Tongue (tissue), 2 donors: ENCODE results near the gene CRYGN. TPM values are rescaled to one million over a fixed set of nuclear protein-coding genes. Genes with fewer than 3 reads are reported as not detected.

Experiments used
- DNase-seq: peaks from one replicate; pipeline ENCODE4 v3.0.0-alpha.2; 2015
- total RNA-seq: library from RNA; depleted of rRNA; stranded (reverse); fragments of >200 nt; gene quantifications from one replicate; pipeline ENCODE4 v1.2.3, GENCODE V29; 2014

CRYGN gene
- total RNA-seq, 1 donor from 2014 or later = not detected

DNA sequence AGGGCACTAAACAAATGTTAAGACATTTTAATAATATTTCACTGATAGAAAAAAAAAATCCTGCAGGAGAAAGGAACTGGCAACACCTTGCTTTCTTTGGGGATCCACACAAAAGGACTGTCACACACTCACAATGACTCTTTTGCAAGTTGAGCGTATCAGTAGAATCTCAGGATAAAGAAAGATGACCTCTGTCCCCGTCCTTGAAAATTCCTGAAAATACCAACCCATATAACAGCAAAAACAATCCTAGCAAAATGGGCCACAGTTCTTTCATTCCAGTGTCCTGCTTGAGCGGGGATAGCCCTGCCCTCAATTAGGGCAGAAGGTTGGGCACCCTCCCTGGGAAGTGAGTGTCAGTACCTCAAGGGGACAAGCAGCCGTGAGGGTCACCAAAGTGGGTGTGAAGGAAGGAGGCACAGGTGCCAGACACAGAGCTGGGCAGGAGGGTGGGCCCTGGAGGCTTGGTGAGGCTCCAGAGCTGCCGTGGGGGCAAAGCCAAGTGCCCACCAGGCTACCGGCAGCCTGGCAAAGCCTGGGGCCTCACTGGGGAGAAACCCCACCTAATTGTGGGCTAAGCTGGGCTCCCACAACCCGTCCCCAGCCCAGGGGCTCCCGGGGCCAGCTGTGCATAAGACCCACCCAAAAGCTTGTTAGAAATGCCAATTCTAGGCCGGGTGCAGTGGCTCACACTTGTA lies 32.9 kb downstream of the CRYGN start:
- DNase-seq = no peak

DNA sequence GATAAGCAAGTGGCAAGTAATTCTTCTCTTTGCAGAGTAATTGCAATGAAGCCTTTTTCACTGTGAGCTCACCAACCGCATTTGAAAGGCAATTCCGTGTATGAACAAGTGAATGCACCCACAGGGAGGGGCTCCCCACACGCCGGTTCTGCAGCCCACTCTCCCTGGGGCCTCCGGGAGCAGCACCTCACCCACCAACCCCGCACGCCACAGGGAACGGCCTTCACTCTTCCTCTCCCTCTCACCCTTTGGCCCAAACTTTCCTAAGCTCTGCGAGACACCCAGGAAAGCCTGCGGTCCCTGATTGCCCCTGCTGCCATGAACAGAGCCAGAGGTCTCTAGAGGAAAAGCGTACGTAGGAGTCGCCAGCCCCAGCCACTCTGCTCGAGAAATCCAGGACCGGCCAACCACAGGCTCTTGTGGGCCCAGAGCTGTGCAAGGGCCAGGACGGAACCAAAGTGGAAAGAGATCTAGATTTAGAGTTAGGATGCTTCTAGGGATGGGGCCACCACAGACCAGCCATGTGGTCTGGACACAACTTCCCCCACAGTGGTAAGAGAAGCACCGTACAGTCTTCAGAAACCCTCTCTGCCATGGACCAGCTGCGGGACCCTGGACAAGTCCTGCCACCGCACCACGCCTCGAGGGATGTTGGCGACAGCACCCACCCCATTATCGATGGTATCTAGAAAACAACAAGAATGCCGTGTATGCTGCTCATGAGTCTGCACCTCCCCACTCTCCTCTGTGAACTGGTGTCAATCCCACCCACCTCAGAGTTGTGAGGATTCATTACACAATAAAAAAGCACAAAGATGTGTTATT lies 33.7 kb downstream of the CRYGN start:
- no peak for DNase-seq

DNA sequence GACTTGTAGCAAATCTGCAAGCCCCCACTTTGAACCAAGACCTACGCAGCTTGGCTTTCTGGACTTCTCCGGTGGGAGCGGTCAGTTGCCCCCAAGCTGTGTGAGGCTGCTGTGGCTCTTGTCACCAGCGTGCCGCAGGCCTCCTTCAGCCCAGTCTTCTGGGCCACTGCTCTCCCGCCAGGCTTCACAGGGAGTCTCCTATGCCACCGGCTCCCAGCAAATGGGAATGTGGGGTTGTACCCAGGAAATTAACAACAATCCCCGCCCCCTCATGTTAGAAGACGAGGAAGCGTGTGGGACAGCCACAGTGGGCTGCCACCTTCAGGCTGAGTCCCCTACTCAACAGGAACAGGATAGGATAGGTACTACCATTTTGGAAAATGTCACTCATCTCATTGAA lies 34.4 kb downstream of the CRYGN start:
- no peak for DNase-seq

DNA sequence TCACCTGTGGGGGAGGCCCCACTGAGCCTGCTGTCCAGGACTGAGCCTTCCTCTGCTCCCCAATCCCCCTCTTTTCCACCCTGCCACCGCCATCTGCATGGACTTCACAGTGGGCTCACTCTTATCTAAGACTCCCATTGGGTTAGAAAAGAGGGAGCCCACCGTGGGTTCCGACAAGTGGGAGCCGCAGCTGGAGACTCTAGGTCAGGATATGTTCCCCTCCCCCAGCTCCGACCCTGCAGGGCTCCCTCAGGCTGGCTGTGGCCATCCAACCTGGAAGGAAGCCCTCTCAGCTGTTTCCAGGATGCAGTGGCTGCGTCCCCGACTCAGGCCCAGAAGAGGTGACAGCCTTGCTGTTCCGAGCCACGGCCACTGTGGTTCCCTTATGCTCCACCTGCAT lies 34.9 kb downstream of the CRYGN start:
- no peak for DNase-seq

DNA sequence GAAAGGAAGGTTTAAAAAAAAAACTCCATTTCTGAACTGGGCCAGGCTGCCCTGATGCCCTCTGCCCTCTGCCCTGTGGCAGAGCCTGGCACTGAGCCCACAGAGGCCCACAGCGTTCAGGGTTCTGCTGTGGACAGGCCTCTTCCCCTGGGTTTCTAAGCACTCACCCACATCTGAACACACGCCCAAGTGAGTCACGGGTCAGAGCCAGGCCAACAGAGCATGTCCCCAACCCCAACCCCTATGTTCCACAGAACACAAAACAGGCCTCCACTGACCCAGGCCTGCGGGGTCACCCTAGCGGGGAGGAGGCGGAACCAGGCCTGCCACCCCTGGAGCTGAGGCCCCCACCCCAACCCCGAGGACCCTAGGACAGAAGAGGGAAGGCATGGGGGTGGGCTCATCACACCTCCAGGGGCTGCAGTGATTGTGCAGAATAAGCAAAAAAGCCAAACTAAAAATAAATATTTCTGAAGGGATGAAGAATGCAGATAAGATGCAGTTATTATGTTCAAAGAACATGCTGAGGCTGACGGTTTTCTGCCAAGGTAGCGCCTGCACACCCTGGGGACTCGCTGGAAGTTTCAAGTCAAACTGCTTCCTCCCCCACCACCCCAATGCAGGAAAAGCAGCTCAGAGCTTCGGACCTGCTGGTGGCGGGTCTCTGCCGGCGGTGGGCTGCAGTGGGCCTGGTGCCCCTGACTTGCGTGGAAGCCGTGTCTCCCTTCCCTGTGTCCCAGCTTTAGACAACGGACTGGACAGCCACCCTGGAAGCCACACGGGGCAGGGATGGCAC lies 35.5 kb downstream of the CRYGN start:
- DNase-seq = no peak

DNA sequence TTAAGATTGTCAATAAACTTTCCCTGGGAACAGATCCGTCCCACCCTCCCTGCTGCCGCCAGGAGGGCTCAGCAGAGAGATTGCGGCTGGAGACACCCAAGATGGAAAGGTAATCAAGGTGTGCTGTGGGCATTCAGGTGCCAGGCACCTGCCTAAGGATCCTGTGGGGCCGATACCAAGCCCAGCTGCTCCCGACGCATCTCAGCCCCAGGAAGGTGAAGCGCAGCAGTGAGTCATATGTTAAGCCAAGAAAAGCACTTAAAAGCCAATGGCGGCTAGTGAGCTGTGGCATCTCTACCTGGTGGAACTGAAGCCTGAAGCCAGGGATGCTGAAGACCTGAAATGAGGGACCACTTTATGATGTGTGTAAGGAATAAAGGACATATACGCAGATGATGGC lies 36.2 kb downstream of the CRYGN start:
- no peak for DNase-seq

DNA sequence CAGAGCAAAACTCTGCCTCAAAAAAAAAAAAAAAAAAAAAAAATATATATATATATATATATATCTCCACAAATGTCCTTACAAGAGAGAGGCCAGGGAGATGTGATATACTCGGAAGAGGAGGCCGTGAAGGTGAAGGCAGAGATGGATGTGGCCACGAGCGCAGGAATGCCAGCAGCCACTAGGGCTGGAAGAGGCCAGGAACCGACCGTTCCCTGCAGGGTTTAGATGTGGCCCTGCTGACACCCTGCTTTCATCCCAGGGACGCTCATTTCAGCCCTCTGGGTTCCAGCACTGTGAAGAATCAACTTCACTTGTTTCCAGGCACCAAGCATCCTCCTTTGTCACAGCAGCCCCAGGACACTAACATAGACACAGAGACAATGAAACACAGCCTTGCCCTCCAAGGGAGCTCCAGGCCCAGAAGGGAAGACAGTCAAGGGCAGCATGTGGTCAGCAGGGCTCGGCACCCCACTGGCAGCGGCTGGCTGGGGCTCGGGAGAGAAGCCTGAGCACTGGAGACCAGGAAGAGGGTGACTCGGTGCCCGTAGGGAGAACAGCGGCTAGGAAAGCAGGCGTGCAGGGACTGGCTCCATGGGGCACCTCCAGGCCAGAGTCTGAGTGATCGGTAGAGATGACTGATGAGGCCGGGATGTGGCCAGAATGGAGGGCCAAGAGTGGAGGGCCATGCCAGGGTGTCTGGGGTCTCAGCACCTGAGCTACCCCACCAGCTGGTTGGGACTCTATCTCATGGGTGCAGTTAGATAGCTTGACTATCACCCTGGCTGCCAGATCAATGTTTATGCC lies 37.7 kb downstream of the CRYGN start:
- DNase-seq = no peak

DNA sequence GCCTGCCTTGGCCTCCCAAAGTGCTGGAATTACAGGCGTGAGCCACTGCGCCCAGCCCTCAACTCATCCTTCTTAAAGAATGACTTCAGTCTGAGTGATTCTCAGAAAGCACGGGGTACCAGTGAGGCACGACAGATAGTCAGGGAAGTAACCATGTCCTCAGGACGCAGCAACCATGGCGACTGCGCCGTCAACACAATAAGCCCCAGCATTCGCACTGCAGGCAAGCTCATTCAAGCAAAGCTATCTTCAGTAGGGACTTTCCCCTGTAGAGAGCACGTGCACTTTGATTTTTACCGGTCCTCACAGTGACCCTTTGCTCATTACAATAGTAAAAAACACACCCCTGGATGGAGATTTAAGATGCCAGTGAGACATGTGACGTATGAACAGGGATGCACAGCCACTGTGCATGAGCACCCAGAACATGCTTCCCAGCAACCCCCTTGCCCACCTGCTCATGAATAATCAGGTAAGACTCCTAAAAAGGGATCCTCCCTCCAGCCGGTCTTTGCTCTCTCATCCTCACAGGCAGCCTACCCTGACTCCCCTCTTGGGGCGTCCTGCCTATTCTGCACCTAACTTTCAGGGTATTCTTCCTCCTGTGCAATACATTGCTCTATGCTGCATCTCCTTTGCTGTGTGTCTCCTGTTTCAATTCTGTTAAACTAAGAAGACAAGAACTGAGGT lies 39.2 kb downstream of the CRYGN start:
- no peak for DNase-seq

DNA sequence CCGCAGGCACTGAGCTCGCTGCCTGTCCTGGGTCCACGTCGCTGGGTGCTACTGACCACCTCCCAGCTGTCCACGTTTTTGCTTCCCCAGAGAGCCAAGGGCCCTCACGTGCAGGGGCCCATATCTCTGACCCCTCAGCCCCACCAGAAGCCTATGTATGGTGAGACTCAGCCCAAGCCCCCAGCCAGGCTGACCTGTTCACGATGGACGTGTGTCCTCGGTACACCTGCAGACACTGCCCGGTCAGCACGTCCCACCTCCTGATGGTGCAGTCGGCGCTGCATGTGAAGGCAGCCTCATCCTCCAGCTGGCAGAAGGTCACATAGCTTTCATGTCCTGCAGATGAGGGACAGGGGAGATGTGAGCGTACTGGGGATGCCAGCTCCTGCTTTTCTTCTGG lies 40.0 kb downstream of the CRYGN start:
- no peak for DNase-seq

DNA sequence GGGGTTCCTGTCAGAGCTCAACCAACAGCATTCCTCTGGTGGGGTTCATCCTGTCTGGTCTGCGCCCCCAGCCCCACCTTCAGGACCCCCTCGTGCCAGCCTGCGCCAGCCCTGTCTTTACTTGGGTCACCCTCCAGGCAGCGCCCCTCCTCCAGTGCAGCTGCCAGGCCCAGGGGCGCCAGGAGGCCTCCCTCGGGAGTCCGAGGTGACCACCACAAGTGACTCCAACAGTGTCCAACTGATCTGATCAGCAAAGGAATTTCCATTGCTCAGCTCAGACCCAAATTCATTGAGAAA lies 40.7 kb downstream of the CRYGN start:
- DNase-seq = no peak

DNA sequence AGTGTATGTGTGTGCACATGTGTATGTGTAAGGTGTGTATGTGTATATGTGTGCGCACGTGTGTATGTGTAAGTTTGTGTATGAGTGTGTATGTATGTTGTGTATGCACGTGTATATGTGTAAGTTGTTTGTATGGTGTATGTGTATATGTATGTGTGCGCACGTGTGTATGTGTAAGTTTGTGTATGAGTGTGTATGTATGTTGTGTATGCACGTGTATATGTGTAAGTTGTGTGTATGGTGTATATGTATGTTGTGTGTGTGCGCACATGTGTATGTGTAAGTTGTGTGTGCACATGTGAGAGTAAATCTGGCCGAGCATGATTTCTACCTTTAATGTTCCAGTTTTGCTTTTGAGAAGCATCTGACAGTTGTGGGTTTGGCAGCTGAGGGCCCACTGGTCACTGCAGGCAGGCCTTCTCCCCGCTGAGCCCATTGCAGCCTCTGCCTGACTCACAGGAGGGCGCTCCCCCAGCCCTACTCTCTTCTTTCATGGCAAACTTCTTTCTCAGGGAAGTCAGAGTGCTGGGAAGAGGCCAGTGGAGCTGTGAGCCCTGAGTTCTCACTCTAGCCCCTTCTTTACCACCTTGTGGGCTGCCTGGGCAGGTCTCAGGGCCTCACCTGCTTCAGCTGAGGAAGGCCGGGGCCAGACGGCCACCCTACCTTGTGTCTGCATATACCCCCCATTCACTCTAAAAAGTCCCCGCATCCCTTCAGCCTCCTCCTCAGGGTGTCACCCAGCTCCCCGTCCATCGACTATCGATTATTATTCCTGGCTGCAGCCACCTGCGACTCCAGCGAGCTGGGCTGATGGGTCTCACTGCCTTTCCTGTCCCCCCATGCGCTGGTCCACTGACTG lies 41.3 kb downstream of the CRYGN start:
- no peak for DNase-seq

DNA sequence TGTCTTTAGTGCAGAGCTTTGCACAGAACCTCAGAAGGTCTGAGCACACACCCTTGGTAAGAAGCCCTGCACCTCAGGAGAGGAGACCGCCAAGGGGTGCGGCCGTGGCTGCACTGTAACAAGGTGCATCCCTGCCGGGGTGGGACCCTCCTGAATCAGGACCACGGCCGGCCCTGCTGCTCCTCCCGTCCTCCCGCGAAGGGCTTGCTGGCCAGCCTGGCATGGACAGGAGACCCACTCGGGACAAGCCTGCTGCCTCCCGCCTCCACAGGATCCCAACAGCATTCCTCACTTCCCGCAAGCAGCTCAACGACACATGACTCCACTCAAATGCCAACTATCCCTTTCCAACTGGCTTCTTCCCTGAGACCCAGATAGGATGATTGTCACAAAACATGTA lies 42.9 kb downstream of the CRYGN start:
- DNase-seq = no peak

DNA sequence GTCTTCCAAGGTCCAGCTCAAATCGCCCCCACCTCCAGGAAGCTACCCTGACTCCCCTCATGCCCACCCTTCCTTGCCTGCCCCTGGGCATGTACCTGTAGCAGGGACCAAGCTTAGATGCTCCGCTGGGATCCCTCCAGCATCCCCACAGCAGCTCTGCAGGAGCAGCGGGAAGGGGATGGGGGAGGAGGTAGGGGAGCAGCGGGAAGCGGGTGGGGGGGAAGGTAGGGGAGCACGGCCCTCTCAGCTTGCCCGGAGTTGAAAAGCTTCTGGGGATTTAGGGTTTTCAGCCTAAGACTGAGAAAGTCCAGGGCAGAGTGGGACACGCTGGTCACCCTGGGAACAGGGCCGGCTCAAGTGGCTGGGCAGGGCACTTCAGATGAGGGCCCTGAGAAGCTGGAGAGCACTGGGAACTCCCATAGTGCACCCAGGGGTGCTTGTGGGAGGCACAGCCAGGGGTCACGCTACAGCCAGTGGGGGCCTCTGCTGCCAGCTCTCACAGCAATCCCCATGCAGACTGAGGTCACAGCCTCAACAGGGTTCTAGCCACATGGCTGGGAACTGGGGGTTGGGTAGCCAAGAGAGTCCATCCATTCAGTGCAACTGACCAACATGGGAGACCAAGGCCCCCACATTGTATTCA lies 43.5 kb downstream of the CRYGN start:
- no peak for DNase-seq

DNA sequence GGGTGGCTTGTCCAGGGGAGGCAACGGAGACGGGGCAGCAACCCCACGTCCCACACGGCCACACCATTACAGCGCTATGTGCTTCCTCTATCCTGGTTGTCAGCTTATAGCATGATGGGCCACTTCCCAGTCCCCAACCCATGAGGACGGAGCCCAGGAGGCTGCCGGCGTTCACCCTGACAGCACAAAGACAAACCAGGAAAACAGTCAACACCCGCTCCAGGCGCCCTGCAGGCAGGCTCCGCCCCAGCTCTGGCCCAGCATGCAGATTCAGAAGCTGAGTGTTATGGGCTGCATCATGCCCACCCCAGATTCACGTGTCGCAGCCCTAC lies 44.9 kb downstream of the CRYGN start:
- no peak for DNase-seq

DNA sequence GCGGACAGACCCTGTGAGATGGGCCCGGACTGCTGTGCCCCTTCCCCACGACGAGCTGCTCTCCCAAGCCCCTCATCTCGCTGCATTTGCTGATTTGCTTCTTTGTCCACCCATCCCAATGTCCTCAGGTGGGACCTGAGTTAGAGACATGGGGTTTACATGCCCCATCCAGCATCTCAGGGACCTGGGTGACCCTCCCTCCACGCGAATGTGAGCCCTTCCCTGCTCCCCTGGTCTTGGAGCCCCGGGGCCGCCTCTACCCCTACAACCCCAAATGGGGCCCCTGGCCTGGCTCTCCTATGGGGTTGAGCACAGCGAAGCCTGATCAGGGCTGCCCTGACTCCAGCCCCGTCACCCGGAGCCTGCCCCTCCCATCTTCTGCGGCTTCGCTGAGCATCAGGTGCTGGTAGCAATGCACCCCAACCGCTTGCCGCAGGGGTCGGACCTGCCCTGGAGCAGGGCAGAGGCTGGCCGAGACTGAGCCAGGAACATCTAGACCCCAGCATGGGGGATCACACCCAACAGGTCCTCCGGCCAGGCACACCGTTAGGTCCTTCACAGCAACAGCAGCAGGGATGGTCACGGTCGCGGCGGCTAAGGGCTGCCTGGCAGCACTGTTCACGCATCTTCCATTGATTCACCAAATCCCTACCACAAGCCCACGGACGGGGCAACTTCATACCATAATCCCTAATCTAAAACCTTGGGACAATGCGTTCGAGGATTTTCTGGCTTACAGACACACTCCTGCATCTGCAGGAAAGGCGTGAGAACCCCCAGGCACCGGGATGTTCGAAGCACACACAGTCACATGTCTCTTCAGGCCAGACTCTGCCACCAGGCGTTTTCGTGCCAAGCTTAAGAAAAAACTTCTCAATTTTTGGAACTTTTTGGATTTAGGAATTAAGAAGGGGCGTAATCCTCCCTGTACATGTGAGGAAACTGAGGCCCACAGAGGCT lies 45.6 kb downstream of the CRYGN start:
- no peak for DNase-seq

DNA sequence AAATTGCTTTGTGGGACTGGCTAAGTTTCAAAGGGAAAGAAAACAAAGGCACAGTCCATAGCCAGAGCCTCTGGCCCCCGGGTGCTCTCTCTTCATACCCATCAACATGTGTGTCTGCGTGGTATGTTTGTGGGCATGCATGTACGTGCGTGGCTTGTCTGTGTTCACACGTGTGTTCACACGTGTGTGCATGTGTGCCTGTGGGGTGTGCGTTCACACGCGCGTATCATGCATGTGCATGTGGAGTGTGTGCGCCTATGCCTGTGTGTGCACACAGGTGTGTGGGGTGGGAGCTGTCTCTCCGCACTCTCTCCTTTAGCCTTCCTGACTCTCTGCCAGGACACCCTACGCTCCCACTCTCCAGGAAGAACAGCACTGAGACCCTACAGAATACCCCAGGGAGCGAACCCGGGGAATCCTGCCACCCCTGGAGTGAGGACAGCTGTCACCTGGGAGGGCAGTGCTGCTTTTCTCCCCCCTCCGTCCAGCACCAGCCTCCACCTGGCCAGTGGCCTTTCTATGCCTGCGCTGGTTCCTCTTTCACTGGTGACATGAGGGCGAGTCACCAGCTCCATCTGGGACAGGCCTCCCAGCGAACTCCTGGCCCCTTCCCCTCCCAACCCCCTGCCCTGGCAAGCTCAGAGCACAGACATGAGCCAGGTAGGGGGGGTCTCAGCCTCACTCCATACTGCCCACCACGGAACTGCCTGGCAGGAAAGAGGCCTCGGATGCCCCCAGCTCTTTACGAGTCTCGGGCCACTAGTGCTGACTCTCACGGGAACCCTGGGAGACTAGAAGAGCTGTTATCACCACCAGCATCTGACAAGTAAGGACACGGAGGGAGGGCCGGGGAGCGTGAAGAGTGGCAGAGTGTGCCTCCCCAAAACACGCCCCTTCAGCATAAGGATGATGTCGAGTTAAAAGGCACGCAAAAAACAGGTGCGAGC lies 46.6 kb downstream of the CRYGN start:
- no peak for DNase-seq

DNA sequence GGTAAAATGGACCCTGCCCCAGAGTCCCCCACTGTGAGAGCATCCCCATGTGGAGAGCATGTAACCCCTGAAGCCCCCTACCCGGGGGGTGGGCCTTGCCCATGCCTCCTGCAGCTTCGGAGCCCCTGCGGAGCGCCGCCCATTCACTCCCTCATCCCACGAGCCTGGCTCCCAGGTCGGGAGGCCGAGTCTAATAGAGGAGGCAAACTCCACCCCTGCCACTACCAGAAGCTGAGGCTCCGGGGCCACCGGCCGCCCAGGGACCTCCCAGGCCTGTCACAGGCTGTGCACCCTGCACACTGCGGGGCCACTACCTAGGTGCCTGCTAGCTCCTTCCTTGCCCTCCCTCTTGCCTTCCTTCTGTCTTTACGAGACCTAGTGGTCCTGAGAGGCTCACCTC lies 47.5 kb downstream of the CRYGN start:
- no peak for DNase-seq

DNA sequence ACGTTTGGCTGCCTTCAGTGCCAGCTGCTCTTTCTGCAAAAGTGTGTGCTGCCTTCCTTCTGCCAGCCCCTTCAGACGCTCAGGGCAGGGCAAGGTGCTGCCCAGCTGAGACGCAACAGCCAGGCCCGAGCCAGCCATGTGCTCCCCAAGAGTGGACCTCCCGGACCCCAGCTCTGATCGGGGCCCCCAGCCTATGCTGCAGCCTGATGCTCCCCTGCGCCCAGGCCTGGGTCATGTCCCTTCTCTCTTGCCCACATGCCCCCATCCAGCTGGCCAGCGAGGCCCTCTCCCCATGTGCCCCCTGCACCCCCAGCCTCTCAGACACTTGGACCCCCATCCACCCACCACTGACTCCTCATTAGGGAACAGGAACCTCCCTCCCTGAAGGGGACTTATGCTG lies 47.9 kb downstream of the CRYGN start:
- DNase-seq = no peak
